ENCODE results near the gene HPSE2.

DNA sequence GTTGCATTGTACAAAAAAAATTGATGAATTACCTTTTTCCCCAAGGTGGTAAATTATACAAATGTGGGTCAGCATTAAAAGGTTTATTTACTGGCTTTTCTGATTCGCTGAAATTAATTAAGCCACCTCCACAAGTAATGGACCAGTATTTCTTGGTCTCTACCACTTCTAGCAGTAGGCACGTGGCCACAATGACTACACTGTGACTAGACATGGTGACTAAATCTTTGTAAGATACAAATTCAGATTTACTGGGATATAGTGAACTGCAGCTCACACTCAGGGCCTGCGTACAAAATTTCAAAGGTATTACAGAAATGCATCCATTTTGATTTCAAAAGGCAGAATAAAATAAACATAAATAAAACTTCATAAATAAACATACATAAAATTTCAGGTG, 10.9 kb downstream of the HPSE2 start:
- TF ChIP-seq, protein P1, sequence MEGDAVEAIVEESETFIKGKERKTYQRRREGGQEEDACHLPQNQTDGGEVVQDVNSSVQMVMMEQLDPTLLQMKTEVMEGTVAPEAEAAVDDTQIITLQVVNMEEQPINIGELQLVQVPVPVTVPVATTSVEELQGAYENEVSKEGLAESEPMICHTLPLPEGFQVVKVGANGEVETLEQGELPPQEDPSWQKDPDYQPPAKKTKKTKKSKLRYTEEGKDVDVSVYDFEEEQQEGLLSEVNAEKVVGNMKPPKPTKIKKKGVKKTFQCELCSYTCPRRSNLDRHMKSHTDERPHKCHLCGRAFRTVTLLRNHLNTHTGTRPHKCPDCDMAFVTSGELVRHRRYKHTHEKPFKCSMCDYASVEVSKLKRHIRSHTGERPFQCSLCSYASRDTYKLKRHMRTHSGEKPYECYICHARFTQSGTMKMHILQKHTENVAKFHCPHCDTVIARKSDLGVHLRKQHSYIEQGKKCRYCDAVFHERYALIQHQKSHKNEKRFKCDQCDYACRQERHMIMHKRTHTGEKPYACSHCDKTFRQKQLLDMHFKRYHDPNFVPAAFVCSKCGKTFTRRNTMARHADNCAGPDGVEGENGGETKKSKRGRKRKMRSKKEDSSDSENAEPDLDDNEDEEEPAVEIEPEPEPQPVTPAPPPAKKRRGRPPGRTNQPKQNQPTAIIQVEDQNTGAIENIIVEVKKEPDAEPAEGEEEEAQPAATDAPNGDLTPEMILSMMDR (IDR thresholded peaks at IDR 0.05; ENCODE audit: borderline replicate concordance, extremely low read depth, low read length, poor library complexity, severe bottlenecking), result no peak
- TF ChIP-seq EZH2 (IDR thresholded peaks at IDR 0.05; ENCODE audit: borderline replicate concordance, low read depth, low read length, severe bottlenecking), result no peak

All from DND-41 (cell line).